KBM-7 (cell line): Measurements from ENCODE around the gene CCL18.
"Not testable (repeated sequence)": the region's sequence is repeated elsewhere in the genome, so short reads cannot be mapped to it uniquely, and the experiment has no call there.

Experiments
- DNase-seq: peaks from one replicate; pipeline ENCODE4 v3.0.0-alpha.2; 2015
- in situ Hi-C: fragments of 300-500 bp; cut with MboI; formaldehyde crosslinking; loops from 2 replicates; pipeline ENCODE4 v1.14.3; 2020; ENCODE audit warnings: low sequenced_read_pairs, low pct_unique_long_range_greater_than_20kb, mixed read lengths

CCL18 gene

DNA sequence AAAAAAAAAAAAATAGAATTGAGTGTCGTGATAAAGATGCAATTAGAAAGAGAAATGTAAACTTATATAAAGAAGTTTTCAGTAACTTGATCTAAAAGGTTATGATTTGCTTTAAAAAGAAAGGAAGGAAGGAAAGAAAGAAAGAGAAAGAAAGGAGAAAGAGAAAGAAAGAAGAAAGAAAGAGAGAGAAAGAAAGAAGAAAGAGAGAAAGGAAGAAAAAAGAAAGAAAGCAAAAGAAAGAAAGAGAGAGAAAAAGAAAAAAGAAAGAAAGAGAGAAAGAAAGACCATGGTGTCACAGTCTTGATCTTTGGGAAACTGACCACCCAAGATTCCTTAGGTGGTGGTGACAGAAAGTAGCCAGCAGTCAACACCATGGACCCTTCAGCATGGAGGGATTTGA is 30.2 kb downstream of the CCL18 start:
- DNase-seq, result no peak
- in situ Hi-C loops, result no loop called here

DNA sequence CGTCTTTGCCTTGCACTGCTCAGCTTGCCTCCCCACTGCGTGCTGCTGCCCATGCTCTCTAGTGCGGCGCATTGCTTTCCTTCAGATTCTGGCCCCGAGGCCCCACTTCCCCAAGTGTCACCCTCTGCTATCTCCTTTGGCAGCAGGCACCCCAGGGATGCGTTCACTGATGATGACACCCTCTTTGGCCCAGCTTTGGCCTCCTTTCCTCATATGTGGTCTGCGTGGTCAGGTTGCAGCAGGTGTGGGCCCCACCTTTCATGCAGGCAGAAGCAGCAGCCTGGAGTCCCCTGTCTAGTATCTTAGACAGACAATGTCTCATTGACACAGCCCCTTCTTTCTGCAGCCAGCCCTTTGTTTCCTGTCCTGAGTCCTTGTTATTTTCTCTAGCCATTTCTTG is 30.7 kb downstream of the CCL18 start:
- no peak for DNase-seq
- in situ Hi-C loops, result no loop called here

DNA sequence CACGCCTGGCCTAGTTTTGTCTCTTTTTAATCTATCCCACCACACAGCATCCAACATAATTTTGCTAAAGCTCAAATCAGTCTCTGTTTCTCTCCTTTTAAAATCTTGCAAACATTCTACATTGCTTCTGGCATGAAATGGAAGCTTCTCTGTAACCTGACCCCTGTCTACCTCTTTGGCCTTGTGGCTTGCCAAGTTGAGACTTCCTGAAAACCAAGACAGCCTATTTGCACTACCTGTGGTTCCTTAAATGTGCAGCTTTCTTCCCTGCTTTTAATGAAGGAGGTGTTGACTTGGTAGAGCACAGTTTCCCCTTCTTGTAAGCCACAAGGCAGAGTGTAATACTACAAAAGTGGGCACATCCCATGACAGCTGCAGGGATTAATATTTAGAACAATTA is 31.9 kb downstream of the CCL18 start:
- DNase-seq, result peak; percentile 28
- in situ Hi-C loops, result no loop called here

DNA sequence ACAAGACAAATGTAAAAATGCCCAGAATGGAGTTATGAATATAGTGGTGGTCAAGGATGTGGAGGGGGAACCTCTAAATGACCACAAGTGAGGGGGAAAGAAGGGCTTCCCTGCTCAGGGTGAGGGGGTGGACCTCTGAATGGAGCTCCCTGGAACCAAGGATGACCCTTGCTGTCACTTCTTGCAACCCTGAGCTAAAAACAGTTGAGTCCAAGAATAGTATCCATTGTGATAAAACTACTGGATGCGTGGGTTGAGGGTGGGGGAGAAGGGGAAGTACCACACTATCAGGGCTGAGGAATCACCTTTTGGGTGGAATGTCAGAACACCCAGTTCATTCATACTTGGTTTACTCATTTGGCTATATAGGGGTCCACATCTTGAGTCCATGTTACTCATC is 34.9 kb downstream of the CCL18 start:
- in situ Hi-C loops, DNase-seq: not testable (repeated sequence)

DNA sequence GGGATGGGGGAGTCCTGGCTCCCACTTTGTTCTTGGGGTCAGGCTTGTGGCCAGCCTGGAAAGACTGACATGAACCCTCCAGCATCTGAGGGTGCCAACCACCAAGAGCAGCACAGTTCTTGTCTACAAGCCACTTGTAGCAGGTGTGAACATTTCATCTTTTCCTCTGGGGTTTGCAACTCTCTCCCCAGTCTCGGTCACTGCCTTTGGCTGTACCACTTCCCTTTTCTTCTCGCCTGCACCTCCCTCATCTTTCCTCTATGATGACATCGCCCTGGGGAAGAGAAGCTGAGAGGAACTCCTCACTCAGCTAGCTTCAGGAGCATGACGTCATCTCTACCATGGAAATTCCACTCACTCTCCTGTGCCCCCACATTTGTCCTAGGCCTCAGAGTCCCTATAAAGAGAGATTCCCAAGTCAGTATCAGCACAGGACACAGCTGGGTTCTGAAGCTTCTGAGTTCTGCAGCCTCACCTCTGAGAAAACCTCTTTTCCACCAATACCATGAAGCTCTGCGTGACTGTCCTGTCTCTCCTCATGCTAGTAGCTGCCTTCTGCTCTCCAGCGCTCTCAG is 39.4 kb downstream of the CCL18 start, which contains the start of gene CCL4:
CCL4 (plus strand) TSS at position 427 of the 575 bp plus-strand sequence; CDS start at position 506, 79 bp downstream.
- peak; percentile 49 for DNase-seq
- in situ Hi-C loops, result loop anchor here (25.0 kb wide), 1 partner anchor 109 kb away; the partner anchor contains the start of gene CCL4L2

DNA sequence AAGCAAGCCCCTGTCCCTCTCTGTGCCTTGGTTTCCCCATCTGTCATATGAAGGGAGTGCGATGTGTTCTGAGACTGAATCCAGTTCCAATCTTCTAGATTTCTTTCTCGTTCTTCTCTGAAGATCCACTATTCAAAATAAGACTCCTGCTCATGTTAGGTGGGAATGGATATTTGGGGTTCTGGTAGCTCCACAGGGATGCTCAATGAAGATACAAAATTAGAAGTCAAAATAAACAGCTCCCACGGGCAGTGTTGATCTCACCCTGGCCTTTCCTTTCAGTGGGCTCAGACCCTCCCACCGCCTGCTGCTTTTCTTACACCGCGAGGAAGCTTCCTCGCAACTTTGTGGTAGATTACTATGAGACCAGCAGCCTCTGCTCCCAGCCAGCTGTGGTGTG is 40.2 kb downstream of the CCL18 start:
- not testable (repeated sequence) for DNase-seq
- in situ Hi-C loops, result loop anchor here (25.0 kb wide), 1 partner anchor 108 kb away; the partner anchor contains the start of gene CCL4L2

DNA sequence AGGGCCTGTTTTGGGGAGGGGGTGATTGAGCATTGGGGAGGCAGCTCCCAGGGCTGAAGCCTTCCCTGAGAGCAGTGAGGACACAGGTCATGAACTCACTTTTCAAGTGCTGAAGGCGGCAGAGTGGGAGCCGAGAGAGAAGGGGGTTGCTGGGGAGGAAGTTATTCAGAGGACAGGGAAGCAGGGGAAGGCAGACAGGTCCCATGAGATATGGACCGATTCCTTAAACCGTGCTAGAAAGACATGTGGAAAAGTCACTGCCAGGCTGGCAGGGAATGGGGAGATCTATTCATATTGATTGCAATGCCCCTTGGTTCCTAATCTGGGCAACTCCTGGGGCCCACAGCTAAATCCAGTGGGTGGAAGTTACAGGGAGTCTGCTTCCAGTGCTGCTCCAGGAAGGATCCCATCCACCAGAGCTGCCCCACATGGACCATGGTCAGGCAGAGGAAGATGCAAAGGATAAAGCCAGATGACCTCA is 40.7 kb downstream of the CCL18 start:
- DNase-seq, result no peak
- in situ Hi-C loops, result loop anchor here (25.0 kb wide), 1 partner anchor 108 kb away; the partner anchor contains the start of gene CCL4L2

DNA sequence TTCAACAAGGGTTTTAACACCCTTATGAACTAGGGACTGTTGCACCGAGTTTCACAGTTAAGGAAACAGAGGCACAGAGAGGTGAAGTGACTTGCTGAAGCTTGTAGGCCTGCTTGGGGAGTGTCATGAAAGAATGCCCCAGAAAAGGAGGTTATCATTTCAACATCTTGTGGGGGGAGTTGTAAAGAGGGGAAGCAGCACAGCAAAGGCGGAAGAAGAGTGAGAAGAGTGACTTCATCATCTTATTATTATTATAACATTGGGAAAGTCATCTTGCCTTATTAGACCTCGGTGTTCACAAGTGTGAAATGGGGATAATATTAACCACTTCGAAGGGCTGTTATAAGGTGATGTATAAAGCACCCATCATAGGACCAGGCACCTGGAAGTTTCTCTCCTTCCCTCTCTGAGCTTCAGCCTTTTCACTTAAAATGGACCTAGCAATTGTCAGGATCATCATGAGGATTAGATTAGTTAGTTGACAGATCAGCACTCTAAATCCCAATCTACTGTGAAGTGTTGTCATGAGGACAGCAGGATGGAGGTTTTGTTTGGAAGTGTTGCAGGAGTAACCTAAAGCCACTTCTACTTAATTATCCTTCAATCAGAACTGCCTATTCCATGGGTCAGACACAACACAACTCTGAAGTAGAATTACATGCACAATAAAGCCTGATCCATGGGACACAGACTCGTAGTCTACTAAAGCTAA is 41.9 kb downstream of the CCL18 start:
- no peak for DNase-seq
- in situ Hi-C loops, result loop anchor here (25.0 kb wide), 1 partner anchor 106 kb away; the partner anchor contains the start of gene CCL4L2

DNA sequence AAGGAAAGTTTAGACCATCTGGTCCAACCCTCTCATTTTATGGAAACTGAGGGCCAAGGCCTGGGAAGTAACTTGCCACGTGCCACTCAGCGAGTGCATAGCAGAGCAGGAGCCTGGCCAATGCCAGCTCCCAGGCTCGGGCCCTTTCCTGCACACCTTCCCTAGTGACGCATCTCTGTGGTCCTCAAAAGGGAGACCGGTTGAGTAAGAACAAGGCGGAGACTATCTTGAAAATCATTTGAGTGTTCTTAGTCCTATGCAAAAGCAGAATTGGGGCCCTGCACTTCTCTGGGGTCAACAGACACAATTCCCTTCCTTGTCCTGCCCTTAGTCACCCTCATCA is 42.4 kb downstream of the CCL18 start:
- DNase-seq, result no peak
- in situ Hi-C loops, result loop anchor here (25.0 kb wide), 1 partner anchor 106 kb away; the partner anchor contains the start of gene CCL4L2

DNA sequence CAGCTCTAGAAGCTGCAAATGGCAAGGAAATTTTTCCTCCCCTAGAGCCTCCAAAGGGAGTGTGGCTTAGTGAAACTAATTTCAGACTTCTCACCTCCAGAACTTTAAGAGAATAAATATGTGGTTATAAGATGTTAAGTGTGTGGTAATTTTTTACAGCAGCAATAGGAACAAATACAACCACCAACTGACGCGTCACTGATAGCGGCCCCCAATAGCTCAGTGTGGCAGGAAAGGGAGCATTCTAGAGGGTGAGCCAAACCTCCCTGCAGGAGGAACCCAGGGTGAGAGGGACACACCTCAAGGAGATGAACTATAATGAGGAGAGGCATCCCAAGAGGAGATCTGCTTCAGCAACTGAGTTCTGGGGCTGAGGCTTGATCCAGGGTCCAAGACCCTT is 43.6 kb downstream of the CCL18 start:
- in situ Hi-C loops, result loop anchor here (25.0 kb wide), 1 partner anchor 105 kb away; the partner anchor contains the start of gene CCL4L2
- no peak for DNase-seq

DNA sequence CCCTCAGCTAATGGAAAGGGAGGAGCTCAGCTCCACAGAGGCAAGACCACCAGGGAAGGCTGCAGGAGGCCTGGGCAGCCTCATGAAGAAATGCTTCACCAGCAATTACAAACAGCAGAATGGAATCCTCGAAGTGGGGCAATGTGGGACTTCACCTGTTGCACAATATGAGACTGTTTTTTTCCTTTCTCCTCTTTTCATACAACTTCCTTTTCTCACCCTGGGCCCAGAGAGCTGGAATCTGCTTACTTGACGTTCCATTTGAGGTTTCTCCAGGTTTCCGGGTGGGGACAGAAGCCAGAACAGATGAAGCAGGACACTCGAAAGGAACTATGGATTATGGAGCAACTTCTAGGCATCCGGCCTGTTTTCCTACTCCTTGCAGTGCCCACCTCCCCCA is 44.2 kb downstream of the CCL18 start:
- in situ Hi-C loops, result loop anchor here (25.0 kb wide), 1 partner anchor 104 kb away; the partner anchor contains the start of gene CCL4L2
- not testable (repeated sequence) for DNase-seq

DNA sequence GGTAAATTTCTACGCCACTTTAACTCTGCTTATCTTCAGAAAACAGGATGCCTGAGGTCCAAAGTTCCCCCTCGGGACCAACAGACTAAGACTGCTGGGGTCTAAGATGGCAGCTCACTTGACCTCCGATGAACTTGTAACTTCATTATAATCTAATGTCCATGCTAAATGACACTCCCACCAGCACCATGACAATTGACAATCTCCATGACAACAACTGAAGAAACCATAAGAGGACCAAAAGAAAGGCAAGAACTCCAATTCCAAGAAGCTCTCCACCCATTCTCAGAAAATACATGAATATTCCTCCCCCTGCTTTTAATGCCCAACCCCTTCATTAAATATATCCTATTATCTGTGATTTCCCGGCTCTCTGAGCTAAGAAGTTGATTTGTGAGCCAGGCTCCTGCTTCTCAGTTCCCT is 47.0 kb downstream of the CCL18 start:
- DNase-seq, result no peak
- in situ Hi-C loops, result loop anchor here (25.0 kb wide), 1 partner anchor 101 kb away; the partner anchor contains the start of gene CCL4L2

DNA sequence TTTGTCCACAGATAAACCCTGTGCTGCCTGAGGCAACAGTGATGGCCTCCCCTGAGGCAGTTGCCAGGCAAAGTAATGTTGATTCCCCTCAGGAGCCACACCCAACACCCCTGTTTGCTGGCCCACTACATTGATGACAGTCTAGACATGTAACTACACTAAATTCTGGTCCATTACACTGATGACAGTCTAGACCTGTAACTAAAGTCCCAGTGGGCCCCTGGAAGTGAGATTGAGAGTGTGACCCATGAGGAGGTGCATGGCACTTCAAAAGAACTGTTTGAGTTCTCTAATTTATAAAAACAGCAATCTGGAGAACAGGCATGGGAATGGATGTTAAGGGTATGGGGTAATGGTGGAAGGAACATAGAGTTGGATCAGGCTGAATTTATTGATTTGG is 48.5 kb downstream of the CCL18 start:
- DNase-seq, result no peak
- in situ Hi-C loops, result loop anchor here (25.0 kb wide), 1 partner anchor 100 kb away; the partner anchor contains the start of gene CCL4L2

DNA sequence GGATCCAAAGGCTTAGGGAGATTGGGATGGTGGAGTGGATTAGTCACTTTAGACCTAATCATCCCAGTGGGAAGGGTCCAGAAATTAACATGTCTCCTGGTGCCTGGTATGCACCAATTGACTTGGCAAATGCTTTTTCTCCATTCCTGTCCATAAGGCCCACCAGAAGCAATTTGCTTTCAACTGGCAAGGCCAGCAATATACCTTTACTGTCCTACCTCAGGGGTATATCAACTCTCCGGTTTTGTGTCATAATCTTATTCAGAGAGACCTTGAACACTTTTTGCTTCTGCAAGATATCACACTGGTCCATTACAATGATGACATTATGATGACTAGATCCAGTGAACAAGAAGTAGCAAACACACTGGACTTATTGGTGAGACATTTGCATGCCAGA is 49.1 kb downstream of the CCL18 start:
- DNase-seq, result not testable (repeated sequence)
- in situ Hi-C loops, result loop anchor here (25.0 kb wide), 1 partner anchor 99 kb away; the partner anchor contains the start of gene CCL4L2

DNA sequence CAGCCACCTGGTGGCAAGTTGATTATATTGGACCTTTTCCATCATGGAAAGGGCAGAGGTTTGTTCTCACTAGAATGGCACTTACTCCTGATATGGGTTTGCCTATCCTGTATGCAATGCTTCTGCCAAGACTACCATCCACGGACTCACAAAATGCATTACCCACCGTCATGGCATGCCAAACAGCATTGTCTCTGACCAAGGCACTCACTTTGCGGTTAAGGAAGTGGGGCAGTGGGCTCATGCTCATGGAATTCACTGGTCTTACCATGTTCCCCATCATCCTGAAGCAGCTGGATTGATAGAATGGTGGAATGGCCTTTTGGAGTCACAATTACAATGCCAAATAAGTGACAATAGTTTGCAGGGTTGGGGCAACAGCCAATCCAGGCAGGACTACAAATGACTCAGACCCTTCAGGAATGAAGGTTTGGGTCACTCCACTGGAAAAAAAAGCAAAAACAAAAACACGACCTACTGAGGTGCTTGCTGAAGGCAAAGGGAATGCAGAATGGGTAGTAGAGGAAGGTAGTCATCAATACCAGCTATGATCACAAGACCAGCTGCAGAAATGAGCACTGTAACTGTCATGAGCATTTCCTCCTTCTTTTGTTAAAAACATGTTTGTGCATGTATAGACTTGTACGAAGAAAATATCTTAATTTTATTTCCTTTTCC is 51.0 kb downstream of the CCL18 start:
- in situ Hi-C loops, result loop anchor here (25.0 kb wide), 1 partner anchor 97 kb away; the partner anchor contains the start of gene CCL4L2
- DNase-seq, result not testable (repeated sequence)

DNA sequence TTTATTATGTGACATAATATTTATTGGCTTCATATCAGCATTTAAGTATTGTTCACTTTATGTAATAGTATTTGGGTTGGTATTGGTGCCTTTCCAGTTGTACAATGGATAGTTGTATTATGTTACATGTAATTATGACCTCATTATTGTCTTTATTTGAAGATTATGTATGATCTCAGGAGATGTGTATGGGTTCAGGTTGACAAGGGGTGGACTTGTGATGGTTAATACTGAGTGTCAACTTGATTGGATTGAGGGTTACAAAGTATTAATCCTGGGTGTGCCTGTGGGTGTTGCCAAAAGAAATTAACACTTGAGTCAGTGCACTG is 51.5 kb downstream of the CCL18 start:
- DNase-seq, result not testable (repeated sequence)
- in situ Hi-C loops, result loop anchor here (25.0 kb wide), 1 partner anchor 97 kb away; the partner anchor contains the start of gene CCL4L2

DNA sequence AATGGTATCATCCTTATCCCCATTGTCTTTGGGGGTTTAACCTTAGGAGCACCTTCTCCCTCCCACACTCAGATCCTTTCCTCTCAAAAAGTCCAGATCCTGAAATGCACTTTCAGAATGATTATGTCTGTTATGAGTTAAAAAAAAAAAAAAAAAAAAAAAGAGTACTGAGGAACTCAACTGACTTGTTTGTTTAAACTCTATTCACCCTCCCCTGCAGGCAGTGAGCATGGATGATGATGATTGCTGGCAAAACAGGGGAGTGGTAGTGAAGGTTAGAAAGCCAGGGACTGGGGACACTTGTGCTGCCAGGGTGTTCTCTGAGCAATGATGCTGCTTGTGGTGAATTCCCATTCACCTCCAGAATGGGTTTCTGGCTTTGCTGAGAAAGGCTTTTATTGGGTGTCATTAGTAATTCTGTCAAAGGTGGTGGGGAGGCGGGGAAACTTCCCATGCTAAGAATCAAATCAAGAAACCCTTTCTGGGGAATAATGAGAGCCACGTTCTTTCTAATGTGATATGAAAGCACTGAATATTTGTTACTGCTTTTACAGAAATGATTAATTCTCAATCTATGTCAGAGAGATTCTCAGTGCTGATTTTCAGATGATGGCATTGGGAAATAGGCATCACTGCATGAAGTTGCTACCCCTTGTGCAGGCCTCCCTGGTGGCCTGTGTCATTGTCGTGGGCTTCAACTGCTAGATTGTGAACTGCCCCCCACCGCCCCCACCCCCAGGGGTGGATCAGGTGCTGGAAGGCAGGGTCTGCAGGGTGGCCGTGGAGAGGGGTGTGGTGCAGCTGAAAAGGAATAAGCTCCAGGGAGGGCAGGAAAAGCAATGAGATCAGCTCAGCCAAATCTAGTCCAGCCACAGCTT is 53.7 kb downstream of the CCL18 start:
- in situ Hi-C loops, result loop anchor here (25.0 kb wide), 1 partner anchor 95 kb away; the partner anchor contains the start of gene CCL4L2
- no peak for DNase-seq
